Measurements from ENCODE around the gene PGM5. TPM values are rescaled to one million over a fixed set of nuclear protein-coding genes. Genes with fewer than 3 reads are reported as not detected.

PGM5 gene
- total RNA-seq, 1 experiment from 2014 or later: 4.2 TPM

GRCh38 chr9:68416936-68417564 lies 60.6 kb downstream of the PGM5 start:
- POLR2A ChIA-PET: no interaction called here
- H3K27me3 ChIP-seq (replicated peaks; ENCODE audit: control insufficient read depth, insufficient read depth, low read length): no peaks in the 10 kb centered on the region
- H3K27me3 Mint-ChIP-seq (ENCODE audit: insufficient read depth, unreplicated experiment): no peaks in the 10 kb centered on the region
- H3K4me3 Mint-ChIP-seq (ENCODE audit: unreplicated experiment): no peak overlapping the region
- no peaks in the 10 kb centered on the region for H3K4me1 Mint-ChIP-seq (ENCODE audit: low read depth, unreplicated experiment)
- H3K36me3 Mint-ChIP-seq (ENCODE audit: insufficient read depth, unreplicated experiment): no peaks in the 10 kb centered on the region
- no peaks in the 10 kb centered on the region for H3K4me1 ChIP-seq
- no peaks in the 10 kb centered on the region for H3K9me3 ChIP-seq
- H3K4me3 ChIP-seq (ENCODE audit: low read depth, low read length): no peak overlapping the region
- H3K9me3 Mint-ChIP-seq (ENCODE audit: unreplicated experiment): no peaks in the 10 kb centered on the region
- no peak overlapping the region for H3K27ac Mint-ChIP-seq (ENCODE audit: unreplicated experiment)
- intact Hi-C loops (cut with micrococcal nuclease; ENCODE audit: unreplicated experiment): no loop called here
- DNase-seq: peak in 1 of 2 experiments; percentile 0
- no peak for TF ChIP-seq CTCF (IDR thresholded peaks at IDR 0.05; ENCODE audit: insufficient read depth in 1 of 2, low read depth in 1 of 2, low read length in 1 of 2, severe bottlenecking in 1 of 2, unreplicated experiment in 1 of 2)
- no TSS peak for BruUV-seq (replicated peaks)
- CTCF ChIA-PET: no interaction called here
- H3K36me3 ChIP-seq (ENCODE audit: control insufficient read depth, insufficient read depth, low read length): no peaks in the 10 kb centered on the region

- DNase-seq: no peak
- no TSS peak for BruUV-seq (replicated peaks)
- Mint-ChIP-seq H3K4me1 (ENCODE audit: low read depth, unreplicated experiment) (no peaks in the 10 kb centered on the region), H3K9me3 (ENCODE audit: unreplicated experiment) (no peaks in the 10 kb centered on the region), H3K4me3 (ENCODE audit: unreplicated experiment) (no peak overlapping the region), H3K27ac (ENCODE audit: unreplicated experiment) (no peak overlapping the region), H3K36me3 (ENCODE audit: insufficient read depth, unreplicated experiment) (no peaks in the 10 kb centered on the region), H3K27me3 (ENCODE audit: insufficient read depth, unreplicated experiment) (no peaks in the 10 kb centered on the region)
- TF ChIP-seq CTCF (IDR thresholded peaks at IDR 0.05; ENCODE audit: insufficient read depth in 1 of 2, low read depth in 1 of 2, low read length in 1 of 2, severe bottlenecking in 1 of 2, unreplicated experiment in 1 of 2): no peak
- intact Hi-C loops (cut with micrococcal nuclease; ENCODE audit: unreplicated experiment): no loop called here
- no peaks in the 10 kb centered on the region for H3K9me3 ChIP-seq
- no peaks in the 10 kb centered on the region for H3K27me3 ChIP-seq (replicated peaks; ENCODE audit: control insufficient read depth, insufficient read depth, low read length)
- H3K4me3 ChIP-seq (ENCODE audit: low read depth, low read length): no peak overlapping the region
- ChIA-PET POLR2A (no interaction called here), CTCF (no interaction called here)
- H3K36me3 ChIP-seq (ENCODE audit: control insufficient read depth, insufficient read depth, low read length): no peaks in the 10 kb centered on the region
- no peaks in the 10 kb centered on the region for H3K4me1 ChIP-seq
Observed at GRCh38 chr9:68417762-68418161, 61.4 kb downstream of the PGM5 start.

GRCh38 chr9:68418259-68418845 lies 61.9 kb downstream of the PGM5 start:
- Histone ChIP-seq H3K4me1 (no peaks in the 10 kb centered on the region), H3K9me3 (no peaks in the 10 kb centered on the region), H3K4me3 (ENCODE audit: low read depth, low read length) (no peak overlapping the region), H3K27me3 (replicated peaks; ENCODE audit: control insufficient read depth, insufficient read depth, low read length) (no peaks in the 10 kb centered on the region), H3K36me3 (ENCODE audit: control insufficient read depth, insufficient read depth, low read length) (no peaks in the 10 kb centered on the region)
- ChIA-PET POLR2A (no interaction called here), CTCF (no interaction called here)
- H3K4me1 Mint-ChIP-seq (ENCODE audit: low read depth, unreplicated experiment): no peaks in the 10 kb centered on the region
- no peak overlapping the region for H3K4me3 Mint-ChIP-seq (ENCODE audit: unreplicated experiment)
- BruUV-seq (replicated peaks): no TSS peak
- peaks cover under 1% of the 10 kb centered on the region for H3K36me3 Mint-ChIP-seq (ENCODE audit: insufficient read depth, unreplicated experiment)
- H3K27ac Mint-ChIP-seq (ENCODE audit: unreplicated experiment): no peak overlapping the region
- no peak for DNase-seq
- TF ChIP-seq CTCF (IDR thresholded peaks at IDR 0.05; ENCODE audit: insufficient read depth in 1 of 2, low read depth in 1 of 2, low read length in 1 of 2, severe bottlenecking in 1 of 2, unreplicated experiment in 1 of 2): no peak
- H3K27me3 Mint-ChIP-seq (ENCODE audit: insufficient read depth, unreplicated experiment): no peaks in the 10 kb centered on the region
- intact Hi-C loops (cut with micrococcal nuclease; ENCODE audit: unreplicated experiment): no loop called here
- no peaks in the 10 kb centered on the region for H3K9me3 Mint-ChIP-seq (ENCODE audit: unreplicated experiment)
